ENCODE measurements around the gene NUP160. TPM values are rescaled to one million over a fixed set of nuclear protein-coding genes. Genes with fewer than 3 reads are reported as not detected.

The NUP160 gene
- total RNA-seq, 2 donors from 2014 or later, result 82.1 to 87.6 TPM

DNA sequence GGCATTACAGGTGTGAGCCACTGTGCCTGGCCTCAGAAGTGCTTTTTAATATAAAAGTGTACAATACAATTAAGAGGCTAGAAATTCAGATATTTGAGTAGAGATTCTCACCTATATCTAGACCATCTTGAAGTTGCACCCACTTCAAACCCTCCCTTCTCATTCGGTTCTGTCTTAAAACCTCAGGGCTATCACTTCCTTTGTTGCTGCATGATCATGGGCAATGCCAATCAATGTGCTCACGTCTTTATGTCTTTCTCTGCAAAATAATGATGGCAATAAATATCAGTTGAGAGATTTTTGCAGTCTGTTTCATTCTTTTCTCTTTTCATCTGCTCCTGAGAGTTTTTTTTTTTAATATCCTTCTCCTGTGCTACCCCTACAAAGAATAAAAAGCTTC lies 9.3 kb upstream of the NUP160 start:
- no peaks in the 10 kb centered on the region for H3K4me1 ChIP-seq (ENCODE audit: control insufficient read depth, insufficient read depth, low read length)

DNA sequence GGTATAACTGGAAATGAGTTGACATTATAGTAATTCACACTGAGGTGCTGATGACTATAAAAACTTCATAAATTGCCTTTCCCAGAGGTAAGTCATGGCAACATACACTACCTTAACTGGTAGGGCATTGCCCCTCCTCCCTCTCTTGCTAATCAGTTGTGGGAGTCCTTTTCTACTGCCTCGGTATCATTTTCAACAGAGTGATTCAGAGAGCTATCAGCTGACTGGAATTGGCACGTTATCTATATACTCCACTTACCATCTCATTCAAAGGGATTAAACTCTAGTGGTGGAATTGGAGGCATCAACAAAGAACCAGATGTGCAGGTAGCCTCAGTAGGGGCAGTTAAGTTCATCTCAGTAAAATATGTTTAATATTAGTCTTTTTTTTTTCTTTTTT lies 8.0 kb upstream of the NUP160 start:
- Histone ChIP-seq H3K4me1 (ENCODE audit: control insufficient read depth, insufficient read depth, low read length) (no peaks in the 10 kb centered on the region), H3K4me3 (ENCODE audit: low read length) (no peak overlapping the region), H3K9ac (ENCODE audit: extremely low read depth, low read length, poor library complexity, severe bottlenecking) (no peak overlapping the region), H3K9me3 (ENCODE audit: control insufficient read depth, low read length) (no peaks in the 10 kb centered on the region), H3K27ac (ENCODE audit: low read depth, low read length) (no peak overlapping the region), H3K27me3 (ENCODE audit: control insufficient read depth, insufficient read depth, low read length, poor library complexity, severe bottlenecking) (no peaks in the 10 kb centered on the region), H3K36me3 (ENCODE audit: control insufficient read depth, insufficient read depth, low read length) (no peaks in the 10 kb centered on the region)
- H3K36me3 Mint-ChIP-seq (ENCODE audit: low read depth), result no peaks in the 10 kb centered on the region
- DNase-seq, result no peak
- no peaks in the 10 kb centered on the region for H3K27me3 Mint-ChIP-seq (ENCODE audit: insufficient read depth)
- WGBS, 2 experiments (ENCODE audit: insufficient coverage in 1 of 2, insufficient read length in 1 of 2), result 95% methylated on average over 2 of the region's 2 CpGs; no CpG with 5 or more reads in 1 of the 2 experiments
- H3K9me3 Mint-ChIP-seq, result no peaks in the 10 kb centered on the region
- H3K27ac Mint-ChIP-seq, result no peak overlapping the region
- TF ChIP-seq, protein P1, sequence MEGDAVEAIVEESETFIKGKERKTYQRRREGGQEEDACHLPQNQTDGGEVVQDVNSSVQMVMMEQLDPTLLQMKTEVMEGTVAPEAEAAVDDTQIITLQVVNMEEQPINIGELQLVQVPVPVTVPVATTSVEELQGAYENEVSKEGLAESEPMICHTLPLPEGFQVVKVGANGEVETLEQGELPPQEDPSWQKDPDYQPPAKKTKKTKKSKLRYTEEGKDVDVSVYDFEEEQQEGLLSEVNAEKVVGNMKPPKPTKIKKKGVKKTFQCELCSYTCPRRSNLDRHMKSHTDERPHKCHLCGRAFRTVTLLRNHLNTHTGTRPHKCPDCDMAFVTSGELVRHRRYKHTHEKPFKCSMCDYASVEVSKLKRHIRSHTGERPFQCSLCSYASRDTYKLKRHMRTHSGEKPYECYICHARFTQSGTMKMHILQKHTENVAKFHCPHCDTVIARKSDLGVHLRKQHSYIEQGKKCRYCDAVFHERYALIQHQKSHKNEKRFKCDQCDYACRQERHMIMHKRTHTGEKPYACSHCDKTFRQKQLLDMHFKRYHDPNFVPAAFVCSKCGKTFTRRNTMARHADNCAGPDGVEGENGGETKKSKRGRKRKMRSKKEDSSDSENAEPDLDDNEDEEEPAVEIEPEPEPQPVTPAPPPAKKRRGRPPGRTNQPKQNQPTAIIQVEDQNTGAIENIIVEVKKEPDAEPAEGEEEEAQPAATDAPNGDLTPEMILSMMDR (conservative IDR thresholded peaks at IDR 0.05), result no peak
- H3K4me3 Mint-ChIP-seq, result no peak overlapping the region
- H3K4me1 Mint-ChIP-seq, result no peaks in the 10 kb centered on the region

More for the DNA sequence above, 9.3 kb upstream of the NUP160 start:
- Mint-ChIP-seq H3K9me3 (no peaks in the 10 kb centered on the region), H3K27me3 (ENCODE audit: insufficient read depth) (no peaks in the 10 kb centered on the region), H3K36me3 (ENCODE audit: low read depth) (no peaks in the 10 kb centered on the region), H3K4me1 (no peaks in the 10 kb centered on the region), H3K4me3 (no peak overlapping the region), H3K27ac (no peak overlapping the region)
- Histone ChIP-seq H3K4me3 (ENCODE audit: low read length) (no peak overlapping the region), H3K9me3 (ENCODE audit: control insufficient read depth, low read length) (no peaks in the 10 kb centered on the region), H3K27ac (ENCODE audit: low read depth, low read length) (no peak overlapping the region), H3K9ac (ENCODE audit: extremely low read depth, low read length, poor library complexity, severe bottlenecking) (no peak overlapping the region), H3K27me3 (ENCODE audit: control insufficient read depth, insufficient read depth, low read length, poor library complexity, severe bottlenecking) (no peaks in the 10 kb centered on the region), H3K36me3 (ENCODE audit: control insufficient read depth, insufficient read depth, low read length) (no peaks in the 10 kb centered on the region)
- no peak for DNase-seq
- TF ChIP-seq, protein P1 (conservative IDR thresholded peaks at IDR 0.05), result no peak
- 85% methylated on average over 2 of the region's 2 CpGs; no CpG with 5 or more reads in 1 of the 2 experiments for WGBS, 2 experiments (ENCODE audit: insufficient coverage in 1 of 2, insufficient read length in 1 of 2)

DNA sequence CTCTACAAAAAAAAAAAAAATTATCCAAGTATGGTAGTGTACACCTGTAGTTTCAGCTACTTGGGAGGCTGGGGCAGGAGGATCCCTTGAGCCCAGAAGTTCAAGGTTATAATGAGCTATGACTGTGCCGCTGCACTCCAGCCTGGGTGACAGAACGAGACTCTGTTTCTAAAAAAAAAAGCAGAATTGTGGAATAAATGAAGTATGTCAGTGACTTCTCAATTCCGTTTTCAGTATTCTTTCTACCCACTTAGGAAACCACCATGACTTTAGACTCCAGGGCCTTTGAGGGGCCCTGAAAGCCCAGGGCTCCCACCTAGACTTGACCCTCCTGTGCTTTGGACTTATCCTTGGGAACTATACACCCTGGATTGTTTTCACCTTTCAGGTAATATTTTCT lies 6.5 kb upstream of the NUP160 start:
- no peaks in the 10 kb centered on the region for H3K27me3 ChIP-seq (ENCODE audit: control insufficient read depth, insufficient read depth, low read length, poor library complexity, severe bottlenecking)
- no peaks in the 10 kb centered on the region for H3K36me3 ChIP-seq (ENCODE audit: control insufficient read depth, insufficient read depth, low read length)
- no peaks in the 10 kb centered on the region for H3K9me3 ChIP-seq (ENCODE audit: control insufficient read depth, low read length)
- peaks cover 2% of the 10 kb centered on the region for H3K27me3 Mint-ChIP-seq (ENCODE audit: insufficient read depth)
- H3K4me1 ChIP-seq (ENCODE audit: control insufficient read depth, insufficient read depth, low read length), result no peaks in the 10 kb centered on the region
- H3K4me3 ChIP-seq (ENCODE audit: low read length), result no peak overlapping the region
- H3K4me3 Mint-ChIP-seq, result no peak overlapping the region
- H3K36me3 Mint-ChIP-seq (ENCODE audit: low read depth), result no peaks in the 10 kb centered on the region
- H3K27ac Mint-ChIP-seq, result no peak overlapping the region
- H3K4me1 Mint-ChIP-seq, result no peaks in the 10 kb centered on the region
- TF ChIP-seq, protein P1 (conservative IDR thresholded peaks at IDR 0.05), result no peak
- 89 to 91% methylated on average over 3 of the region's 3 CpGs for WGBS, 2 experiments (ENCODE audit: insufficient coverage in 1 of 2, insufficient read length in 1 of 2)
- H3K9ac ChIP-seq (ENCODE audit: extremely low read depth, low read length, poor library complexity, severe bottlenecking), result no peak overlapping the region
- no peak for DNase-seq
- no peak overlapping the region for H3K27ac ChIP-seq (ENCODE audit: low read depth, low read length)
- H3K9me3 Mint-ChIP-seq, result no peaks in the 10 kb centered on the region

All from endodermal cell (in vitro differentiated cells).